Stimulated activated CD4-positive, alpha-beta T cell treated with anti-CD3 and anti-CD28 coated beads, TNF-alpha, amount 100 ng/mL, for 4 hours (primary cell): ENCODE results near the gene PRELP.
"Not testable (repeated sequence)": the region's sequence is repeated elsewhere in the genome, so short reads cannot be mapped to it uniquely, and the experiment has no call there.

ENCODE experiments used
- DNase-seq, 3 experiments: peaks; one replicate each; pipeline ENCODE4 v3.0.0-alpha.2; 2020; ENCODE audit warnings: low read depth in 3 of 3

The PRELP gene

DNA sequence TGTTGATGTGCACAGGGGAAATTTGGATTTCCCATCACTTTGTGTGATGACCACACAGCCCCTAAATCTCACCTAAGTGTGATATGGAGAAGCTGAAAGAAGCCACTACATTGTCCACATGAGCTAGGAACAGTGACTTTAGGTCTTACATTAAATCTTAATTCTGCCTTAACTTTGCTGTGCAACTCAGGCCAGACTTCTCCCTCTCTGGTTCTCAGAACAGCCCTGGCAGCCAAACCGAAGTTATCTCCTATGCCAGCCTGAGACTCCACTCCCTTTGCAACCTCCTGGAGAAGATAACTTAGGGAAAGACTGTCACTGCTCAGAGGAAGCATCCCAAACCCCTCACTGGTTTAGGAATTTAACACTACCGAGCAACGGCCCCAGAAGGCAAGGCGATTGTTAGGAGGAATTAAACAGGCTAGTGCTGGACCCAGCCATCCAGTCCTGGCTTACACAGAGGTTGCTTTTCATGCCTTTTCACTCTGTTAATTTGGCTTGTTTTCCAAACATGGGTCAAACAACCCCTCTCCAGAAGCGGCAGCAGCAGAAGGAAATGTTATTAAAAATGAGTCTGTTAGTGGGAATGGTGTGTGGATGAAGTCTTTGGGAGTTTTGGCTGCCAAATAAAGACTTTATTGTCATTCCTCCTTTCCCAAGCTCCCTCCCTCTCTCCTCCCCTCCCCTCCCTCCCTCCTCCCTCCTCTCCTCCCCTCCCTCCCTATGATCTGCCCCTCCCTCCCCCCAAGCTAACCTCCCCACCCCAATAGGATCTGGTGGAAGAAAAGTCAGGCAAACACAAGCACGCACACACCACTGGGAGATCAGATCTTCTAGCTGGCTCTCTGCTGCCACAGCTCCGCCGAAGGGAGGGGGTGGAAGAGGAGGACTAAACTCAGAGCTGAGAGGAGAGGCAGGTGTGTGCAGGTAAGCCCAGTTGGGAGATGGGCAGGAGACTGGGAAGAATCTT, at the start of gene PRELP:
PRELP (plus strand) TSS at position 795 of the 970 bp plus-strand sequence. CDS start 7,379 bp downstream, outside the sequence.
- DNase-seq, result no peak

DNA sequence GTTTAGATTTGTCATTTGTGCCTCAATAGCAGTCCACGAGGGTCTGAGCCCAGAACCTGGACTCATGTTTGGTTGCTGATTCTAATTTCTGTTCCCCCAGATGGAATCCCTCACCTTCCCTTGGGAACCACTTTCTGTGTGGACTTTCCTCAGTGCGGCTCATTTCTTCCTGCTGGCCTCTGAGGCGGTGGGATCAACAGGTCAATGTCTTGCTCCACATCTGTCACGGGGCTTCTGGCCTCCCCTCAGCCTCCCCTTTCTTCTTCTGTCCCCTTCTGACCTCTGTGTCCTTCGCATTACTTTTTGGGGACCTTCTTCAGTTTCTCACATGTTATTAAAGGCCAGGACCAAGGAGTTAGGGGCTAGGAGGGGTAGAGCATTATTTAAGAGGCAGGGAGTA, 49.2 kb upstream of the PRELP start:
- DNase-seq, result no peak

DNA sequence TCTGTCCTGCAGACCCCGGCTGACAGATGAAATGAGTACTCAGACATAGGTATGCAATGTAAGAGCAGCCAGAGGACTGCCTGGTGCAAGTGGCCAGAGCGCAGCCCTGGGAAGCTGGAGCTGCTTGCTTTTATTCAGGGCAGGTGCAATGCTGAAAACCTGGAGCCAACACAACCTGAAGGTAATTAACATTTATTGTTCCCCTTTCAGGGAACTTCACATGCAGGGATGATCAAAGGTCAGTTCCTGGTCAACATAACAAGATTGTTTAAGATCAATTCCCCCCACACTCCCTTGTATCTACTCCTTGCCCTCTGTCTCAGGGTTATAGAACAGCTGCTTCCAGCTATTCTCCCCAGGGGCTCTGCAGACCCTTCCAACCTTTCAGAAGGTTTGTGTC, 48.7 kb upstream of the PRELP start:
- no peak for DNase-seq

DNA sequence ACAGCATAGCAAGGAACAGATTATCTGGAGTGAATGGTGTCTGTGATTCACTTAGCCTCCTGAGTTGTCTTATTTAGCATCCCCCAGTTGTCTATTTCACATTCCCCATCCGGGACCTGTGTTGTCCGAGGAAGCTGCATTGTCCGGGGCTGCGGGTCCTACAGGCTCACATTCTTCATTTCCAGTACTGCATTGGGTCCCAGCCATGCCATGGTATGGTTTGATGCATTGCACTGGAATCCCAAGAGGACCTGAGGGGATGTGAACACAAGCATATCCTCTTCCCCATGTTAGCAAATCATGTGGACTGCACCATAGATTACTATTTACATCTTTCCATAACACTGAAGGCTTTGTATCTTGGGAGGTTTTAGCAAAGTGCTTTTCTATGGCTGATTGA, 48.2 kb upstream of the PRELP start:
- DNase-seq, result no peak

DNA sequence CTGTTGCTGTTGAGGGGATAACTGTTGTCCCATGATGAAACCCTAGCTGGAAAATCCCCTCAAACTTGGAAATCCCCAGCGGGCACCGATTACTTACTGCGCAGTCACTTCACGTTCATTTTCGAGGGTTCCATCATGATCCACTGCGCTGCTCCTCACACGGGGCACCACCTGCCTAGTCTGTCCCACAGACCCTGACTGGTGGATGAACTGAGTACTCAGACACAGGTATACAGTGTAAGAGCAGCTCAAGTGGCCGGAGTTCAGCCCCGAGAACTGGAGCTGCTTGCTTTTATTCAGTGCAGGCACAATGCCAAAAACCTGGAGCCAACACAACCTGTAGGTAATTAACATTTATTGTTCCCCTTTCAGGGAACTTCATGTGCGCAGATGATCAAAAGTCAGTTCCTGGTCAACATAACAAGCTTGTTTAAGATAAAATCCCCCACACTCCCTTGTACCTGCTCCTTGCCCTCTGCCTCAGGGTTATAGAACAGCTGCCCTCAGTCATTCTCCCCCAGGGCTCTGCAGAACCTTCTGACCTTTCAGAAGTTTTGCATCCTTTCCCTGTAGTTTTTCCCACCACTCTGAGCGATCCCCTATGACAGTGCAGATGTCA, 46.5 kb upstream of the PRELP start:
- no peak for DNase-seq

DNA sequence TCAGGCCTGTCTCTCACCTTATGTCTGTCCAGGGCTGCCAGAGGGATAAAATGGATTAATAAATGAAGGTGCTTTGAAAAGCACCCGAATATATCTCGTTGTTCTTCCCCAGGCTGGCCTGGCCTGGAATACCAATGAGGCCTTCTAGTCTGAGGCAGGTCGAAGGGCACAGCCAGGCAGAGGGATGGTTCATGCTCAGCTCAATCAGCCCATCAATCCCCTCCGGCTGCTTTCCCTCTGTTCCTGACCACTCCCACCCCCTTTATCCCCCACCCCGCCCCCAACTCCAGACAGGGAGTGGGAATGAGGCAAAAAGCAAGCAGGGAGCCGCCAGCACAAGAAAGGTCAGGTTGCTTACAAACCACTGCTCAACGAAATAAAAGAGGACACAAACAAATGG, 40.0 kb upstream of the PRELP start:
- DNase-seq, result no peak

DNA sequence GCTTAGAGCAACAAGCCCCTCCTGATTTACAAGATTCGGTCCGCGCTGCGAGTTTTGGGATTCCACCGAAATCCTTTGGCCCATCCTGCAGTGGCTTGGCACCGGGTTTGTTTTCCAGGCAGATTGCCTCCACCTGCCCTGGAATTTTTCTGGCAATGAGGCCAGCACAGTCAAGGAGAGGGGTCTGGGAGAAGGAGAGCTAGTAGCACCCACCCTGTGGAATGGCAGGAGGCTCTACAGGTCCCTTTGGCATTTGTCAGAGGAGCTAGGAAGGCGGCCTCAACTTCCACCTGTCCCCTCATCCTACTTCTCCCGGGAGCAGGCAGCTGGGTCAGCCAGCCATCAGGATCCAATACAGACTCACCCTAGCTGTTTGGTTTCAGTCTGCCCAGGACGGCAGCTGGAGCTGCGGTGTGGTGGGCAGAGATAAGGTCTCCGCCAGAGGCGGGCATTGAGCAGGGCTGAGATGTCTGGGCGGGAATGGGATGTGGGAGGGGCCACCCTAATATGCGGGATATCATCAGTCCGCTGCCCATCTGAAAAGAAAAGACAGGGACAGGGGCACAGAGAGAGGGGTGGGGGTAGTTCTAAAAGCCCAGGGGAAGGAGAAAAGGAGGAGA, 37.8 kb upstream of the PRELP start:
- no peak for DNase-seq

DNA sequence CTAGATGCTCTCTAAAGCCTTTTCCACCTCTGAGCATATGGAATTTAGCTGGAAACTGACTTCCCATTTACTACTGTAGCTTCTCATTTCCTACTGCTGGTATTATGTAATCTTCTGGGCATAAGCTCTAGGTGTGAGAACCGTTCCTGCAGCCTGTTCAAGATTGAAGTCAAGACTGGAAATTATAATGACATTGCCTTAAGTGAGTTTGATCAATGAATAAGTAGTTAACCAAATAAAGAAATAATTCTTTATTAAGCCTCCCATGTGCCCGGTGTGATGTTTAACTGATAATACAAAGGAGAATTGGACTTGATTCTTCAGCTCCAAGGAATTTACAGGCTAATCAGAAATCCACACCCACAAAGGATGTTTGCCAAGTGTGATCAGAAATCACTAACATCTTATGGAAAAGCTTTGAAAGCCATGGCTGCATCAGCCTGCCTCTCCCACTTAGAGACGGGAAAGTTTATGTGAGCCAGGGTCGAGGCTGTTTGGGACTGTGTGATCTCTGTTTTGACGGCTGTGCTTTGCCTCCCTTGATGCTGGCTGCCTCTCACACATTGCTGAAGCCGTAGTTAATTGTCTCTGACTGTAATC, 36.4 kb upstream of the PRELP start:
- no peak for DNase-seq

DNA sequence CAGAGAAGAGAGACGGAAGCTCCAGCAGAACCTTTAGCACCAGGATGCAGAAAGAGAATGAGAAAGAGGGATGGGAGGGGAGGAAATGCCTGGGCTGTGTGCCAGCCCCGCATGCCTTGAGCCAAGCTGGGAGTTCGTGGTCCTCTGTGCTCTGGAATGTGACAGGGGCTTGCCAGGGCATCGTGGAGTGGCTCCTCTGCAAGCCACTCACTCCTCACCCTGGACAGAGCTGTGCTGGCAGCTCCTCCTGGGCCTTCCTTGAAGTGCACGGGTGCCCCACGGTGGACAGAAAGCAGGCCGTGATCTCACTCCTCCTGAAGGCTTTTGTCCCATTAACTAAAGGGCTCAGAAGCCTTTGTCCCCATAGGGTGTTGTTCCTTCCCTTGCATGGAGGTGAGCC, 34.8 kb upstream of the PRELP start:
- no peak for DNase-seq

DNA sequence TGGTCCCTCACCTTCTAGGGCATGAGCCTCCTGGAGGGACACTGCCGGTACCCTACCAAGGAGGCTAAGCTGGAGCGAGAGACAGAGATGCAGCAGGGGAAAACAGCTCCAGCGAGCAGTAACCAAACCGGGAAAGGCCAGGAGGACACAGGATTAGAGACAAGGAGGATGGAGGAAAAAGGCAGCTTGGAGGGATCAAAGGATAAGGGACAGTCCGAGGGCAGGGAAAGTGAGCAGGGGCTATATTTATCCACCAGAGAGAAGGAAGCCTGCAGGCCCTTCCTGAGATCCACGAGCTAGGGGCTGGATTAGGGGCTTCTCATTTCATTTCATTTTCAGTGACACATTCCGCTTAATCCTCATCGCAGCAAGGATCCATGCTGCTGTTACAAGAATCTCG, 33.8 kb upstream of the PRELP start:
- no peak for DNase-seq

DNA sequence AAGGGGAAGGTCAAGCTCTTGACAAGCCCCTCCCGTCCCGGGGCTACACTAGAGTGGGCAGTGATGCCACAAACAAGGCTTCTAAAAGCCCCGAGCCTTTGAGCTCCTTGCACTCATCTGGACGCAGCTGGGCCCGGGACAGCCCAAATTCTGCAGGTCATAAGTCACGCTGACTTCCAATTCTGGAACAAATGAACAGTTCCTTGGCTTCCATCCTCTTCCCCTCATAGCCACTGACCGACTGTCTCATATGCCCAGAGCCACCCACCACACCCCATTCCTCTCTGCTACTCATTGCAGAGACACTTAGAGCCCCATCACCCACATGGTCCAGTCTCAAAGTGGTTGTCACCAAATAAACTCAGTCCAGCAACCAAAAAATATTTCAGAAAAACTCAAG, 32.8 kb upstream of the PRELP start:
- DNase-seq, result no peak

DNA sequence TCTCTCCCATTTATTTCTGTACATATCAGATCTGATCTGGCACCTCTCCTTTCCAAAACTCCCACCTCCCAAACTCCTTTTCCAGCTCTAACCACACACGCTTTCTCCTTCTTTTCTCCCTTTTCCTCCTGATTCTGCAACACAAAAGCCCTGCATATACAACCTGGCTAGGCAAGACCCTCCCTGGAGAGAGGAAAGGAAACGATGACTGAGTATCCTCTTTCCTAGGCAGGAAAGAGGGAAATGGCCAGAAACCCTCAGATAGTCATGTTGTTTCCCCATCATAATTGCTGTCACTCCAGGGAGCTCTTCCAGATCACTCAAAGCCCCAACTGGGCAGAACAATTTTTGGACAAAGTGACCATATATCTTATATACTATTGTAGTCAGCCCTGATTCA, 32.3 kb upstream of the PRELP start:
- DNase-seq, result no peak

DNA sequence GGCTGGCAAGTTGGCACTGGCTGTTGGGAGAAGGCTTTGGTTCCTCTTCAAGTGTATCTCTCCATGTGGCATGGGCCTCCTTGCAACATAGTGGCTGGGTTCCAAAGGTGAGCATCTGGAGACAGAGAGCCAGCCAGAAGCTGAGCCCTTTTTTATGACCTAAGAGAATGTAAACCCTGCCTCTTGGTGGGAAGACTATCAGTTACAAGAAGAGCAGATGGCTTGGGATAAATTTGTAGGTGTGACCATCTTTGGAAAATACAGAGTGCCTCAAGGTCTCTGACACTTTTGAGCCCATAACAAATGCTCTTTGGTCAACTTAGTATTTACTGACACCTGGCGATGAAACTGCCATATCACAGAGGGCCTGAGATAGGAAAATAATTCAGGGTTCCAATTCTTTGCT, 31.4 kb upstream of the PRELP start:
- no peak for DNase-seq

DNA sequence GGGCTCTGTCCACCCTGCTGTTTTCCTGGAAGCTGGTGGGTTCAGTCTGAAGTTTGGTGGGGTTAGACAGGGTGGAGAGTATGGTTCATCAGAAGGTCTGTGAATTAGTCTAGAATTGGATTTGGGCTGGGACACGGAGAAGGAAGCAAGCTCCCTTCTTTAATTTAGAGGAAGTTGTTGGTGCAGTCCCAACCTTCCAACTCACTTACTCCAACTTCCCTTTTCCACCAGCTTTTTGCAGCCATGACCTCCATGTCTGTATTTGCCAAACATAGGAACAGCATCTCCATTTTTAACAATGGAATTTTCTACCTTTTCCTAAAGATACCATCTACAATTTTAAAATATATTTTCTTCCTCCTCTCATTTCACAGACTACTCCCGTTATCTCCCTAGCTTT, 28.5 kb upstream of the PRELP start:
- DNase-seq, result no peak

DNA sequence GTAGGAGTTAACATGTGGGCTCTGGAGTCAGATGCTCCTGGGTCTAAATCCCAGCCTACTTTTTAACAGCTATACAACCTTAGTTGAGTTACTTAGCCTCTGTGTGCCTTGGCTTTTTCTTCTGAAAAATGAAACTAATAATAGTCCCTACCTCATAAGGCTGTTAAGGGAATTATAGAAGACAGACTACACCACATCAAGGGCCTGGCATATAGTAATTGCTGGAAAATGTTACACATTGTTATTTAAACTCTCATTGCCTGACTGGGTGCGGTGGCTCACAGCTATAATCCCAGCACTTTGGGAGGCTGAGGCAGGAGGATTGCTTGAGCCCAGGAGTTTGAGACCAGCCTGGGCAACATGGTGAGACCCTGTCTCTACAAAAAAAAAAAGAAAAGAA, 28.0 kb upstream of the PRELP start:
- DNase-seq, result not testable (repeated sequence)

DNA sequence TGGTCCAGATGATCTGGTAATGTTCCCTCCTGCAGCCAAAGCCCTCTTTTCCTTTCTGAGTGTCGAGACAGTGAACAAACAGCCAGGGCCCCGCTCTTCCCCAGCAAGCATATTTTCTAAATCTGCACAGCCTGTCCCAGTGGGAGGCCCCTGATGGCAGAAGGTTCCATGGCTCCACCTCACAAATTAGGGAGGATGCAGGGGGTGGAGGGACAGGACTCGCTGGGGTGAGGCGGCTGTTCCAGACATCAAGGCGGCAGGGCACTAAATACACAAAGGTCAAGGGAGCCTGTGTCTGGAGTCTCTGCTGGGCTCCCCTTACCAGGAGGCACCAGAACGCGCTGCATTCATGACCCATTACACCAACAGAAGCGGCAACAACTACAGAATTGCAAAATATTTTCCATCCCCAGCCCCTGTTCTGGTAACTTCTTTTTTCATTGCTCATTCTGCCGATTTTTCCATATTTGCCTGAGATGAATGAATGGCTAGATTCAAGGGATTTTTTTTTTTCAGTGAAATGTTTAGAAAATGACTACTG, 27.0 kb upstream of the PRELP start:
- DNase-seq, result no peak

DNA sequence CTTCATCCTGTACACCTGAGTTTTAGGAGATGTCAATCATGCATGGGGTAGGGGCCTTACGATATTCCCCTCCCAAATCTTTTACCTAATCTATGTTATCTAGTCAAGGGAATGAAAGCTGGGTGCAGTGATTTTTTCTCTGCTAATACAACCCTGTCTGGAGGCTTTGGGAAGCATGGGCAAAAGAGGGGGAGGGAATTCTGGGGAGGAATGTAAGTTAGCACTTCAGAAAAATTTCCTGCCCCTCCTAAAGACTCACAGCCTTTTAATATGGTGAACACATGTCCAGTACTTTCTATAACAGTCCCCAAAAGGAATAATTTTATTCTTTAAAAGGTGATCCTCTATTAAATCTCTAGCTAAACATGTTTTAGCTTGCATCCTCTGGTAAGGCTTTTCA, 25.6 kb upstream of the PRELP start:
- no peak for DNase-seq

DNA sequence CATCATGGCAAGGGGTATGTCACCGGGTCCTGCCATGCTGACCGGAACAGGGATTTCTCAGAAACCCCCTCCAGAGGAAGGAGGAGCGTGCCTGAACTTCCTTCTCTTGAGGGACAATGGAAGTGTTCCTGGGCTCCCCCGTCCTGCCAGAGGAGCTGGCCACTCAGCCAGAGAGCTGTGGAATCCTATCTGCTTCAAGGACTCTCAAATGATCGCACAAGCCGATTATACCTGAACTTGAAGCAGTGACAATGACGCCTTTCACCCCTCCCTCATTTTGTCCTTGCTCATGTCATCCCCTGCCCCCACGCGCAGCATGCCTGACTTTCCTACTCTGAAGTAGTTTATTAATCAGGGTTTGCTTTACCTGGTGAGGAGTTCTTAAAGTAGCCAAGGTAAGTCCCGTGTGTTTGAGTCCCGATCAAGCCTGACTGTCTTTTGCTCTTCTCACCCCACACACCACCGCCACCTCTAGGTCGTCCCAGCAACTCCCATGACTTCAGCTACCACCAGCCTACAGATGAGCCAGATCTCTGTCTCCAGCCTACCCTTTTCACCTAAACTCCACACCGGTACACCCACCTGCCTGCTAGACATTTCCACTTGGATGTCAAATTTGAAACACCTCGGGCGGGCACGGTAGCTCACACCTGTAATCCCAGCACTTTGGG, 25.0 kb upstream of the PRELP start:
- no peak for DNase-seq

DNA sequence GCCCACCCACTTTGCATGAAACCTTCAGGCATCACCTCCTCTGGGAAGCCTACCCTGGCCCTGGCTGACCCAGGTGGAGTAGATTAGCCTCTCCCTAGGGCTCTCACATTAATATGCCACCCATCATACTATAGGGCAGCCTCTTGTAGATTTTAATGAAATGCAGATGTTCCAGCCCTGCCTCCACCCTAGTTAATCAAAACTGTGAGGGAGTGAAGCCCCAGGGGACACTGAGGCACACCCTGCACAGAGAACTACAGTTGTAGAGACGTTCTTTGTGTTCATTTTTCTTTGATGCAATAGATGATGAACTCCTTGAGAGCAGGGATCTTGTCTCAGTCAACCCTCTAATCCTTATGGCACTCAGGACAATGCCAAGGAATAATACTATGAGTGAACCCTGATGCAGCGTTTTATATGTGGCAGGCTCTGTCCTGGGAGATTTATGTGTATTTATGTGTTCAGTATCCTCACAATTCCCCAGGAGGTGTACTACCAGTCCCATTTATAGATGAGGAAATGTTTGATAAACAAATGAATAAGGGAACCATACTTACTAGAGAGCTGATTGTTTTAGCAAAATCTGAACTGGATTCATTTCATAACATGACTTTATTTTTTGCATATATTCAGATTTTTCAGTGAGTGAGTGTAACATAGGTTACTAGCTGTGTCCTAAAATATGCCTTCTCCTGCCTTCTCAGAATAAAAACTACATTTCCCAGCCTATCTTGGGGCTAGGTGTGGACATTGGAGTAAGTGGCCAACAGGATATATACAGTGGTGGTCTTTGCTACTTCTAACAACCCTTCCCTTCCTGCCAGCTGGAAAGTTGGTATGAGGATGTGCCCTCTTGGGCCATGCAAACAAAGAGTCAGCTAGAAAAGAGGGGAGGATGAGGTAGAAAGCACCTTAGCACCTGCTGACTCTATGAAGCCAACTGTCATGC, 23.5 kb upstream of the PRELP start:
- DNase-seq, result no peak

DNA sequence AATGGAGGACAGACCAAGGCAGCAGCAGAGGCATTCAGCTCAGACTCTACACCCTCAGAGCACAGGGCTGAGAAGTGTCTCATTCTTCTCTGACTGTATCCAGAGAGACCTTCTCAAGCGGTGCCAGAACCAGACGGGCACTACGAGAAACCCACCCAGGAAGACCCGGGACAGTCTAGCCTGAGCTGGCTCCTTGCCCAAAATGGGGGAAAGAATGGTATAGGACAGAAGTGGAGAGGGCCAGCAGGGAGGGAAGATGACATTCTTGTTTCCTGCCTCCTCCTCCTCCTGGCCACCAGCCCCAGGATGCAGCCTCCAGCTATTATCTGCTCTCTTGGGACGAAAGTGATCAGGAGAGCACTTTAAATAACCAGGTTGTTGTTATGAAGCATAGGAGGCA, 22.6 kb upstream of the PRELP start:
- DNase-seq, result no peak
